GM12865 (cell line): ENCODE results near the gene MED9.
"Not testable (repeated sequence)": the region's sequence is repeated elsewhere in the genome, so short reads cannot be mapped to it uniquely, and the experiment has no call there.

Experiments used
- DNase-seq: peaks from one replicate; pipeline ENCODE4 v3.0.0; 2010; ENCODE audit warnings: low read depth
- H3K4me3 ChIP-seq: 2 replicates; pipeline ENCODE4 v1.5.1; 2011; ENCODE audit warnings: mild to moderate bottlenecking, low read depth, low read length, control low read depth
- TF ChIP-seq, protein P1 (sequence below): IDR thresholded peaks from 2 replicates; pipeline ENCODE4 v1.5.1; 2011; ENCODE audit warnings: low read length, control low read depth, low read depth, inconsistent platforms; ENCODE audit not compliant: insufficient read depth; ENCODE audit errors: missing control alignments

The MED9 gene

DNA sequence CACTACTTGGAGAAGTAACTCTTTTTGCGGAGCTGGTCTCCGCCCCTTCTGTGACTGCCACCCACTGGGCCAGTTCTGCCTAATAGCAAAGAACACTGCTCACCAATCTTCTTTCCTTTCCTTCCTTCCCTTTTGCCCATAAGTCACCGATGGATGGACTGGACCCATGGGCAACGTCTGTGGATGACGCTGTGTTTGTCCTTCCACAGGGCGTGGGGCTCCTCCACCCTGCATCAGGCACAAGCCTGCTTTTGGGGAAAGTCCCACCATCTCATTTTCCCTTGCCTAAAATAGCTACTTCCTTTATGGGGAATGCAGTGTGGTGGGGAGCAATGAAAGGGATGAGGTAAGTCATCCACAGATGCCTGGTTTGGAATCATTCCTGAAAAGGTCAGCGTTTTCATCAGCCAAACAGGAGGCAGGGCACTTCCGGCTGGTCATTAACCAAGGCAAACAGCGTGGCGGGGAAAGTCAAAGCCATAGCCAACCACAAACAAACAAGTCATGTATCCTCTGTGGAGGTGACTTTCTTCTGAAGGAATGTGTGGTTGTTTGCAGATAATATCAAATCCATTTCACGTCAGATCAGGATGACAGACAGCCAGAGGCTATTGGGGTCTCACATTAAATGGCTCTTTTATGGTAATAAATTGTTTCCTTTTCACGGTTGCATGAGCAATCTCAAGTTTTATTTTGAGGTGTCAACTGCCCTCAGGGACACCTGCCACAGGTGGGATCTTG lies 30.7 kb upstream of the MED9 start:
- H3K4me3 ChIP-seq, result no peak overlapping the region
- TF ChIP-seq, protein P1, sequence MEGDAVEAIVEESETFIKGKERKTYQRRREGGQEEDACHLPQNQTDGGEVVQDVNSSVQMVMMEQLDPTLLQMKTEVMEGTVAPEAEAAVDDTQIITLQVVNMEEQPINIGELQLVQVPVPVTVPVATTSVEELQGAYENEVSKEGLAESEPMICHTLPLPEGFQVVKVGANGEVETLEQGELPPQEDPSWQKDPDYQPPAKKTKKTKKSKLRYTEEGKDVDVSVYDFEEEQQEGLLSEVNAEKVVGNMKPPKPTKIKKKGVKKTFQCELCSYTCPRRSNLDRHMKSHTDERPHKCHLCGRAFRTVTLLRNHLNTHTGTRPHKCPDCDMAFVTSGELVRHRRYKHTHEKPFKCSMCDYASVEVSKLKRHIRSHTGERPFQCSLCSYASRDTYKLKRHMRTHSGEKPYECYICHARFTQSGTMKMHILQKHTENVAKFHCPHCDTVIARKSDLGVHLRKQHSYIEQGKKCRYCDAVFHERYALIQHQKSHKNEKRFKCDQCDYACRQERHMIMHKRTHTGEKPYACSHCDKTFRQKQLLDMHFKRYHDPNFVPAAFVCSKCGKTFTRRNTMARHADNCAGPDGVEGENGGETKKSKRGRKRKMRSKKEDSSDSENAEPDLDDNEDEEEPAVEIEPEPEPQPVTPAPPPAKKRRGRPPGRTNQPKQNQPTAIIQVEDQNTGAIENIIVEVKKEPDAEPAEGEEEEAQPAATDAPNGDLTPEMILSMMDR, result no peak
- no peak for DNase-seq

DNA sequence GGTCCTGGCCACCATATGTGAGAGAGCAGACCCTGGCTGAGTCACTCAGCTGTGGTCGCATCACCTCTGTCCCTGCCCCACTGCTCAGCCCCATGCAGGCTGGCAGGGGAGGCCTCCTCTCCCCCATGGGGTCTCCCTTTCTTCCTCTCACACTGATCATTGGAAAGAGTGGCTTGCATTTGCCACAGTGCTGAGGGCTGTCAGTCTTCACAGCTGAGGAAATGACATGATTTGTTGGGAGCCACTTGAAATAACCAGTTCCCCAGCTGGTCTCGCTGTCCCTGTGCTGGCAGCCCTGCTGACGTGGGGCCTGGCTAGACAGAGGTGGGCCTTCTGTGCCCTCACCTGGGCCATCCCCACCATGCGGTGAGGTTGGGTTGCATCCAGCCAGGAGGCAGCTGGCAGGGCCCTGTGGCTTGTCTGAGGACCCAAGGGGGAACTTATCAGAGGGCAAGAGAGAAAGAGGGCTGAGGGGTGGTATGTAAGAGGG lies 30.1 kb upstream of the MED9 start:
- no peak for DNase-seq
- TF ChIP-seq, protein P1, result no peak
- H3K4me3 ChIP-seq, result no peak overlapping the region

DNA sequence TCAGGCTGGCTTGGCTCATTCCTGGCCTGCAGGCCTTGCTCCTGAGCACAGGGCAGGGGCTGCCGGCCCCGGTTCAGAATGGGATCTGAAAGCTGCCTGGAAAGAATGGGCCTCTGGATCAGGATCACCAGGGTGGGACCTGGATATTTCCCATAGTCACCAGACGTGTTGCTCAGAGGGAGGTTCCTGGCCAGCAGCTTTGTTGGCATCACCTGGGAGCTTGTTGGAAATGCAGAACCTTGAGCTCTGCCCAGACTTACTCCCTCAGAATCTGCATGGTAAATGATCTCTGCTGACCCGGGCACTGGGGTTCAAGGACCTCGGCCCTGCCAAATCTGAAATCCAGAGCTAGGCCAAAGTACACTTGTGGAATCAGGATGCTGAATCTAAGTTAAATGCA lies 29.5 kb upstream of the MED9 start:
- TF ChIP-seq, protein P1, result no peak
- no peak for DNase-seq
- H3K4me3 ChIP-seq, result no peak overlapping the region

DNA sequence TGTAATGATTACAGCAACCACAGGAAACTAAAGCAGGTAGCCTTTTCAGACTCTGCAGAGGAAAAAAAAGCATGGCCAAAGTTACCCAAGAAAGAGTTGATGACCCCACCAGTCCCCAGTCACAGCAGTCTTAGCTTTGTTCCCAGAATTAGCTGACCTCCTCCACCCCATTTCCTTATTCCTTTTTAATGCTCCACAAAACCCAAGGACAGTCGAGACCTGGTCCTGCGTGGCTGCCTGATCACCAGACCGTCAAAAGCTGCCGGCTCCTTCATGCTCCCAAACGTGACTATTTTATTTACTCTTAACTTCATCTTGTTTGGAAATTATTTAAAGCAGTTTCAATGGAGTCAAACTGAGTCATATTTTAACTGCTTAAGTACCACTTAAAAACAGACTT lies 28.7 kb upstream of the MED9 start:
- H3K4me3 ChIP-seq, result no peak overlapping the region
- no peak for DNase-seq
- TF ChIP-seq, protein P1, result no peak

DNA sequence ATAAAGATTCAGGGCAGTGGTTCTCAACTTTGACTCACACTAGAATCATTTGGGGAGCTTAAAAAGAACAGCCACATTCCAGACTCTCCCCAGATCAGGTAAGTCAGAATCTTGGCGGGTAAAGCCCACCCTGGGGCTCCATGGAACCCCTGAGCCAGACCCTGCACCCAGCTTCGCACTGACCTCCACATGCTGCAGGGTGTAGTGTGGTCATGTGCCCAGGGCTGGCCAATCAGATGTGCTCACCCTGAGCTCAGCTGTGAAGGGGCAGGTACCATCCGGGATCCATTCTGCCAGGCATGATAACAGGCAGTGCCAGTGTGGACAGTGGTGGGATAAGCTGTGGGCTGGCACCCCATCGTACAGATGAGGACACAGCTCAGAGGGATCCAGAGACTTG lies 28.1 kb upstream of the MED9 start:
- H3K4me3 ChIP-seq, result no peak overlapping the region
- DNase-seq, result no peak
- TF ChIP-seq, protein P1, result no peak

DNA sequence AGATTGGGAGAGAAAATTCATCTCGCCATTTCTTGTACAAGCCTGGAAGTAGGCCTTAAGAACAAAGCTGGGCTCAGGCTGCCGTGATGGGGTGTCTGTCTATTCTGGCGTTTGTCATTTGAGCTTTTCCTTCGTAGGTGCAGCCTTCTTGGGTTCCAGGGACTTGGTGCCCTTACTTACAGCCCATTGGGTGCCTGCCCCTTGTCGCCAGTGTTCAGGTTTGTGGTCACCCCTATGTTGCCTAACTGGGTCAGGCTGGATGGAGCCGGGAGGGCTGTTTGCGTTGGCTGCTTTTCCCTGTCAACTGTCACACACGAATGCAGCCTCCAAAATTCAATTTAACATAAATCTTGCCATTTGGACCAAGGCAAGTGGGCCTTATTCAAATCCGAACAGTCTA lies 23.7 kb upstream of the MED9 start:
- TF ChIP-seq, protein P1, result no peak
- no peak overlapping the region for H3K4me3 ChIP-seq
- DNase-seq, result no peak

DNA sequence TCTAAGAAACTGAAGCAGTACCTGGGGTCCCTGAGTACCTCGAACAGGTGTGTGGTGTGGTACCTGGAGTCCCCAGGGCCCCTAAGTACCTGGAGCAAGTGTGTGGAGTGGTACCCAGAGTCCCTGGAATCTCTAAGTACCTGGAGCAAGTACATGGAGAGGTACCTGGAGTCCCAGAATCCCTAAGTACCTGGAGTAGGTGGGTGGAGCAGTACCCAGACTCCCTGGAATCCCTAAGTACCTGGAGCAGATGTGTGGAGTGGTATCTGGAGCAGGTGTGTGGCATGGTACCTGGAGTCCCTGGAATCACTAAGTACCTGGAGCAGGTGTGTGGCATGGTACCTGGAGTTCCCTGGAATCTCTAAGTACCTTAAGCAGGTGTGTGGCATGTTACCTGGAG lies 22.5 kb upstream of the MED9 start:
- TF ChIP-seq, protein P1, result no peak
- H3K4me3 ChIP-seq, result no peak overlapping the region
- no peak for DNase-seq

DNA sequence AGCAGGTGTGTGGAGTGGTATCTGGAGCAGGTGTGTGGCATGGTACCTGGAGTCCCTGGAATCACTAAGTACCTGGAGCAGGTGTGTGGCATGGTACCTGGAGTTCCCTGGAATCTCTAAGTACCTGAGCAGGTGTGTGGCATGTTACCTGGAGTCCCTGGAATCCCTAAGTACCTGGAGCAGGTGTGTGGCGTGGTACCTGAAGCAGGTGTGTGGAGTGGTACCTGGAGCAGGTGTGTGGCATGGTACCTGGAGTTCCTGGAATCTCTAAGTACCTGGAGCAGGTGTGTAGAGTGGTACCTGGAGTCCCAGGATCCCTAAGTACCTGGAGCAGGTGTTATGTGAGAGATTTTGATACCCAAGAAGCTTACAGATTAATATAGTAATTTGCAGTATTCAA lies 22.1 kb upstream of the MED9 start:
- not testable (repeated sequence) for DNase-seq, H3K4me3 ChIP-seq
